NOMO-1 (cell line): ENCODE measurements around the gene KBTBD7.
"Not testable (repeated sequence)": the region's sequence is repeated elsewhere in the genome, so short reads cannot be mapped to it uniquely, and the experiment has no call there.

Experiments
- DNase-seq, 2 experiments: peaks; one replicate each; lab custom pipeline; 2025; ENCODE audit not compliant: unreplicated experiment in 2 of 2; lab: John Stamatoyannopoulos, UW

Gene KBTBD7

GRCh38 chr13:41199526-41199925 is 5.2 kb upstream of the KBTBD7 start:
- DNase-seq, result peak; percentile 56 to 67

GRCh38 chr13:41199079-41199478 is 4.7 kb upstream of the KBTBD7 start:
- DNase-seq, result no peak

- no peak for DNase-seq
Measured at GRCh38 chr13:41196620-41197019, 2.3 kb upstream of the KBTBD7 start.

- DNase-seq, result no peak
Measured at GRCh38 chr13:41196011-41196410, 1.6 kb upstream of the KBTBD7 start.

GRCh38 chr13:41193469-41193868 is 900 bp downstream of the KBTBD7 start:
- DNase-seq, result no peak

GRCh38 chr13:41188584-41188983 is 5.8 kb downstream of the KBTBD7 start:
- no peak for DNase-seq

- no peak for DNase-seq
Measured at GRCh38 chr13:41186481-41186880, 7.9 kb downstream of the KBTBD7 start.

GRCh38 chr13:41182231-41182630 is 12.1 kb downstream of the KBTBD7 start:
- DNase-seq, result no peak

GRCh38 chr13:41179593-41180250 is 14.6 kb downstream of the KBTBD7 start:
- DNase-seq, result peak in 1 of 2 experiments; percentile 6

- peak; percentile 28 to 73 for DNase-seq
Measured at GRCh38 chr13:41178040-41178439, 16.3 kb downstream of the KBTBD7 start.

GRCh38 chr13:41177616-41178015 is 16.8 kb downstream of the KBTBD7 start:
- DNase-seq, result peak; percentile 58 to 84

GRCh38 chr13:41175576-41175975 is 18.8 kb downstream of the KBTBD7 start:
- DNase-seq, result not testable (repeated sequence)

GRCh38 chr13:41162151-41162550 is 32.2 kb downstream of the KBTBD7 start:
- DNase-seq, result no peak

GRCh38 chr13:41159174-41159573 is 35.2 kb downstream of the KBTBD7 start:
- no peak for DNase-seq

- DNase-seq, result no peak
Measured at GRCh38 chr13:41157048-41157717, 37.2 kb downstream of the KBTBD7 start.

- no peak for DNase-seq
Measured at GRCh38 chr13:41156620-41157019, 37.7 kb downstream of the KBTBD7 start.

GRCh38 chr13:41154042-41154441 is 40.3 kb downstream of the KBTBD7 start:
- no peak for DNase-seq

- DNase-seq, result no peak
Measured at GRCh38 chr13:41152005-41152404, 42.4 kb downstream of the KBTBD7 start.

- no peak for DNase-seq
Measured at GRCh38 chr13:41150058-41150457, 44.3 kb downstream of the KBTBD7 start.

- no peak for DNase-seq
Measured at GRCh38 chr13:41148419-41149283, 45.7 kb downstream of the KBTBD7 start.

- no peak for DNase-seq
Measured at GRCh38 chr13:41145136-41145908, 49.0 kb downstream of the KBTBD7 start.
